Psoas muscle (tissue), 8 donors: ENCODE results near the gene OCA2. TPM values are rescaled to one million over a fixed set of nuclear protein-coding genes. Genes with fewer than 3 reads are reported as not detected.

Experiments
- ATAC-seq, 4 donors: fragments of 200-7000 bp; cut with Tn5 transposase; one replicate each; pipeline ENCODE4 v1.9.1; 2020; ENCODE audit warnings: moderate library complexity in 3 of 4, mild to moderate bottlenecking in 2 of 4
- DNase-seq, 2 donors: peaks; one replicate each; pipeline ENCODE4 v3.0.0-alpha.2; 2020
- H3K27ac ChIP-seq: fragments of 200-600 bp; one replicate; pipeline ENCODE4 v1.8.0; 2022
- H3K27me3 ChIP-seq, 3 donors: fragments of 200-600 bp in 1 of 3; one replicate each; pipeline versions ENCODE4 v1.6.1 to v1.8.0; 2013 to 2022; ENCODE audit warnings: low read length in 2 of 3, mild to moderate bottlenecking in 2 of 3, moderate library complexity in 1 of 3; ENCODE audit not compliant: insufficient read depth in 3 of 3
- H3K36me3 ChIP-seq, 2 donors: fragments of 200-600 bp in 1 of 2; one replicate each; pipeline versions ENCODE4 v1.6.1 to v1.8.0; 2013 to 2022; ENCODE audit warnings: low read depth in 1 of 2, mild to moderate bottlenecking in 1 of 2, moderate library complexity in 1 of 2; ENCODE audit not compliant: insufficient read depth in 1 of 2
- H3K4me1 ChIP-seq: fragments of 200-600 bp; one replicate; pipeline ENCODE4 v1.8.0; 2022
- H3K4me3 ChIP-seq: fragments of 200-600 bp; one replicate; pipeline ENCODE4 v1.8.0; 2022; ENCODE audit warnings: mild to moderate bottlenecking
- H3K9me3 ChIP-seq: fragments of 200-600 bp; one replicate; pipeline ENCODE4 v1.8.0; 2022
- WGBS, 3 donors: extraction: QIAGEN DNeasy Blood & Tissue Kit; methylation state at CpG; one replicate each; pipeline versions ENCODE4 v1.1.6 to v1.1.7; 2013; 5-methylcytosine and 5-hydroxymethylcytosine counted together
- intact Hi-C, 2 donors: fragments of 100-400 bp; cut with DNase I; formaldehyde crosslinking; loops; one replicate each; pipeline versions ENCODE4 v1.11.0 to v1.14.2; 2022
- polyA plus RNA-seq, 3 donors: library from polyadenylated mRNA; stranded (reverse); fragments of 200-250 nt; gene quantifications; one replicate each; pipeline ENCODE4 v1.2.3, GENCODE V29; 2013
- total RNA-seq, 4 donors: library from RNA; stranded (reverse); fragmentation: NEBNext Ultra II Directional in 2 of 4; extraction: Animal tissue kit (Norgen Biotek cat#: 25700) in 2 of 4; gene quantifications; one replicate each; pipeline versions ENCODE4 v1.2.1 to v1.2.4, GENCODE V29; 2021 to 2023
- TF ChIP-seq, protein P1 (sequence below): fragments of 200-600 bp; IDR thresholded peaks from one replicate; pipeline ENCODE4 v1.8.0; 2022; ENCODE audit warnings: antibody characterized with exemption
- donor health status: healthy with polysubstance abuse.
- donor health status: DM: no; HTN: no; CAD: no; lungs with moderate emphysema.
- donor health status: Bipolar disorder and iron deficiency.
- donor health status: healthy.
- donor health status: DM: yes; HTN: yes; CAD: no.
- donor health status: DM: no; HTN: no; CAD: no.
- donor health status: DM: no; HTN: no; CAD: no.
- donor health status: DM: yes; HTN: yes; CAD: no.

The OCA2 gene
- total and polyA plus RNA-seq, 7 donors, result 0.03 to 0.52 (median 0.17) TPM; not detected in 2

DNA sequence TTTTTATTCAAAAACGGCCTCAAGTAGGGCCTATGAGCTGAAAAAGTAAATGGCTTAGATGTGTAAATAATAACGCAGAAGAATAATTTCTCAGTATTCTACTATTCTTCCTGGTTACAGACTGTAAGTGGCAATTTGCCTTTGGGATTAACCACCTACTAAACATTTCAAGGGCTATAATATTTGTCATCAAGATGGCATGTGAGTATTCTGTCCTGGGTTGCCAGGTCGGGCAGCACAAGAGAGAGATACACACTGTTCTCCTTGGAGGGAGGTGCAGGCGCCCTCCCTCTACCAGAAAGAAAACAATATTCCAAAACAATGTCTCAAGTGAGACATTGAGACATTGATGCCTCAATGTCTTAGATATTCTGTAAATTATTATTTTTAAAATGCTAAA is 278.4 kb downstream of the OCA2 start:
- Histone ChIP-seq H3K27ac (no peak overlapping the region), H3K4me1 (no peaks in the 10 kb centered on the region), H3K36me3 (no peaks in the 10 kb centered on the region), H3K9me3 (no peaks in the 10 kb centered on the region), H3K4me3 (no peak overlapping the region), H3K27me3 (peaks cover 0 to 1% (median 0%) of the 10 kb centered on the region in 3 donors)
- 75 to 78% (median 76%) methylated on average over 4 of the region's 4 CpGs for WGBS, 3 donors
- DNase-seq (no peak), ATAC-seq (no peak)
- intact Hi-C loops, result no loop called here
- TF ChIP-seq, protein P1, sequence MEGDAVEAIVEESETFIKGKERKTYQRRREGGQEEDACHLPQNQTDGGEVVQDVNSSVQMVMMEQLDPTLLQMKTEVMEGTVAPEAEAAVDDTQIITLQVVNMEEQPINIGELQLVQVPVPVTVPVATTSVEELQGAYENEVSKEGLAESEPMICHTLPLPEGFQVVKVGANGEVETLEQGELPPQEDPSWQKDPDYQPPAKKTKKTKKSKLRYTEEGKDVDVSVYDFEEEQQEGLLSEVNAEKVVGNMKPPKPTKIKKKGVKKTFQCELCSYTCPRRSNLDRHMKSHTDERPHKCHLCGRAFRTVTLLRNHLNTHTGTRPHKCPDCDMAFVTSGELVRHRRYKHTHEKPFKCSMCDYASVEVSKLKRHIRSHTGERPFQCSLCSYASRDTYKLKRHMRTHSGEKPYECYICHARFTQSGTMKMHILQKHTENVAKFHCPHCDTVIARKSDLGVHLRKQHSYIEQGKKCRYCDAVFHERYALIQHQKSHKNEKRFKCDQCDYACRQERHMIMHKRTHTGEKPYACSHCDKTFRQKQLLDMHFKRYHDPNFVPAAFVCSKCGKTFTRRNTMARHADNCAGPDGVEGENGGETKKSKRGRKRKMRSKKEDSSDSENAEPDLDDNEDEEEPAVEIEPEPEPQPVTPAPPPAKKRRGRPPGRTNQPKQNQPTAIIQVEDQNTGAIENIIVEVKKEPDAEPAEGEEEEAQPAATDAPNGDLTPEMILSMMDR, result no peak

DNA sequence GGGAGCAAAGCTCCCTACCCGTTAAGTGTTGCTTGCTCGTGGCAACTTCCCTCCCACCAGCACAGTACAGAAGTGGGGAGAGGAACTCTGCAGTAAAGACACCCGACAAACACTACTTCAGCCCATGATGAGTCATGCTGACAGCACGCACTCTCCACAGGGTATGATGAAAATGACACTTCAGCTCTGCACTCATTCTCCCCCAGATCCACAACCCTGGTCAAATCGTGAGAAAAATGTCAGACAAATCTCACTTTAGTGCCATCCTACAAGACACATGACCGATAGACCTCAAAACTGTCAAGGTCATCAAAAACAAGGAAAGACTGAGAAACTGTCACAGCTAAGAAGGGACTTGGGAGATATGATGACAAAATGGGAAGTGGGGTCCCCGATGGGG is 278.9 kb downstream of the OCA2 start:
- intact Hi-C loops, result no loop called here
- no peaks in the 10 kb centered on the region for H3K36me3 ChIP-seq
- no peak for DNase-seq
- H3K9me3 ChIP-seq, result no peaks in the 10 kb centered on the region
- TF ChIP-seq, protein P1, result no peak
- WGBS, 3 donors, result 80 to 84% (median 81%) methylated on average over 7 of the region's 7 CpGs
- ATAC-seq, result no peak
- H3K4me3 ChIP-seq, result no peak overlapping the region
- H3K27me3 ChIP-seq, result peaks cover 0 to 1% (median 0%) of the 10 kb centered on the region in 3 donors
- no peaks in the 10 kb centered on the region for H3K4me1 ChIP-seq
- no peak overlapping the region for H3K27ac ChIP-seq

DNA sequence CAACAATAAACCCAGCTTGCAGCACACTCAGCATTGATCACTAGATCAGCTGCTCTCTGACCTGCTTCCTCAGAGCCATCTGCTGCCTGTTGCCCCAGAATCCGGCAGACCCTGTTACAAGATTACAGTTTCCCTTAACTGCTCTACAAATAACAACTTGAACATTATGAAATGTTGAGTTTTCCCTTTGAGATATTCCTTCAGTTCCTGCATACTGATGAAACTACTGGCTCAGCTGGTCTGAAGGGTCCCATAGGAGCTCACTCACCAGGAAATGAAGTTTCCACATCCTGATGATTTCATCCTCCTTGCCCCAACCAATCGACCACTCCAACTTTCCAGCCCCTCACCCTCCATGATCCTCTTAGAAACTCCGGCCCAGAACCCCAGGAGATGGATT is 281.9 kb downstream of the OCA2 start:
- intact Hi-C loops, result no loop called here
- 66 to 69% (median 68%) methylated on average over 3 of the region's 3 CpGs for WGBS, 3 donors
- Histone ChIP-seq H3K27ac (no peak overlapping the region), H3K4me1 (no peaks in the 10 kb centered on the region), H3K4me3 (no peak overlapping the region), H3K27me3 (peaks cover 0 to 1% (median 0%) of the 10 kb centered on the region in 3 donors), H3K36me3 (no peaks in the 10 kb centered on the region), H3K9me3 (no peaks in the 10 kb centered on the region)
- no peak for DNase-seq
- TF ChIP-seq, protein P1, result no peak
- no peak for ATAC-seq

DNA sequence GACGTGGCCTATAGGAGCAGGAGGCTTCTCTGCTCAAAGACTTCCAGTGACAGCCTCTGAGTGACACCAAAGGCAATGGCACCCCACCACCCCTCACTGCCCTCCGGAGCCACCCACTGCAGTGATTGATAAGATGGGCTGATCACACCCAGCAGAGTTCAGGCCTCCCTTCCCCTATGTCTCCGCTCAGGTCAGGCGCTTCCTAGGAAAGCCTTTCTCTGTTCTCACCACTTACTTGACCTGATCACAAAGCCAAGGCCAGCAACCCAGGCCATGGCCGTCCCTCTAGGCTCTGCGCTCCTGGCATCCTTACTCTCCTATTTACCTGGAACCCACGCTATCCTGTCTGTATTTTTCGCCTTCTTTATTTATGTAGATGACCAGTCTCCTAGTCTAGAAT is 282.3 kb downstream of the OCA2 start:
- TF ChIP-seq, protein P1, result no peak
- Histone ChIP-seq H3K4me3 (no peak overlapping the region), H3K9me3 (no peaks in the 10 kb centered on the region), H3K27ac (no peak overlapping the region), H3K36me3 (no peaks in the 10 kb centered on the region), H3K4me1 (no peaks in the 10 kb centered on the region), H3K27me3 (peaks cover 0 to 1% (median 0%) of the 10 kb centered on the region in 3 donors)
- ATAC-seq (no peak), DNase-seq (no peak)
- WGBS, 3 donors, result 85 to 93% (median 92%) methylated on average over 8 of the region's 8 CpGs
- intact Hi-C loops, result no loop called here

DNA sequence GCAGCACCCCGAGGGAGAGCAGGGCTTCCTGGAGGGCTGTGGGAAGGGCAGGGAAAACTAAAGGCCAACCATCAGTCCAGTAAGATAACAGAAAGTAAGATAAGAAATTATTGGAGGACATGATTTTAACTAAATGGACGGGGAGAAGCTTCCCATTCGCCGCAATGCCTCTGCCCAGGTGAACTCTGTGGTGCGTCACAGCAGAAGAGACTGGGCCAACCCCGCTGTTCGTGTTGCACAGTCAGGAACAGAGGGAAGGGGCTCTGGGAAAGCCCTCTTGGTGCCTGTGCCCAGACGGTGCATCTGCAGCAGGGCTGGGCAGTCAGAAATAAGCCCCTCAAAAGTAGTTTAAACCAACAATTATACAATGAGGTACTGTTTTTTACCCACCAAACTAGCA is 284.1 kb downstream of the OCA2 start:
- no peak for ATAC-seq

More for the DNA sequence above, 284.1 kb downstream of the OCA2 start:
- Histone ChIP-seq H3K27me3 (peaks cover 0 to 1% (median 0%) of the 10 kb centered on the region in 3 donors), H3K9me3 (no peaks in the 10 kb centered on the region), H3K4me1 (no peaks in the 10 kb centered on the region), H3K4me3 (no peak overlapping the region), H3K27ac (no peak overlapping the region), H3K36me3 (no peaks in the 10 kb centered on the region)
- intact Hi-C loops, result no loop called here
- DNase-seq, result no peak
- 78 to 86% (median 85%) methylated on average over 8 of the region's 8 CpGs for WGBS, 3 donors
- TF ChIP-seq, protein P1, result no peak
